KBM-7 (cell line): ENCODE measurements around the gene SYNGAP1.

Experiments used
- DNase-seq: peaks from one replicate; pipeline ENCODE4 v3.0.0-alpha.2; 2015
- in situ Hi-C: fragments of 300-500 bp; cut with MboI; formaldehyde crosslinking; loops from 2 replicates; pipeline ENCODE4 v1.14.3; 2020; ENCODE audit warnings: low sequenced_read_pairs, low pct_unique_long_range_greater_than_20kb, mixed read lengths

The SYNGAP1 gene

DNA sequence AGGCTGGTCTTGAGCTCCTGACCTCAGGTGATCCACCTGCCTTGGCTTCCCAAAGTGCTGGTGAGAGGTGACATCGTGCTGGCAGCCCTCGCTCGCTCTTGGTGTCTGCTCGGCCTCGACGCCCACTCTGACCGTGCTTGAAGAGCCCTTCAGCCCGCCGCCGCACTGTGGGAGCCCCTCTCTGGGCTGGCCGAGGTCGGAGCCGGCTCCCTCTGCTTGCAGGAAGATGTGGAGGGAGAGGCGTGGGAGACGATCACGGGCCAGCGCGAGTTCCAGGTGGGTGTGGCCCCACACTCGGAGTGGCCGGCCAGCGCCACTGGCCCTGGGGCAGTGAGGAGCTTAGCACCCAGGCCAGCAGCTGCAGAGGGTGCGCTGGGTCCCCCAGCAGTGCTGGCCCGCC, 82.6 kb downstream of the SYNGAP1 start:
- DNase-seq, result no peak
- in situ Hi-C loops, result no loop called here

DNA sequence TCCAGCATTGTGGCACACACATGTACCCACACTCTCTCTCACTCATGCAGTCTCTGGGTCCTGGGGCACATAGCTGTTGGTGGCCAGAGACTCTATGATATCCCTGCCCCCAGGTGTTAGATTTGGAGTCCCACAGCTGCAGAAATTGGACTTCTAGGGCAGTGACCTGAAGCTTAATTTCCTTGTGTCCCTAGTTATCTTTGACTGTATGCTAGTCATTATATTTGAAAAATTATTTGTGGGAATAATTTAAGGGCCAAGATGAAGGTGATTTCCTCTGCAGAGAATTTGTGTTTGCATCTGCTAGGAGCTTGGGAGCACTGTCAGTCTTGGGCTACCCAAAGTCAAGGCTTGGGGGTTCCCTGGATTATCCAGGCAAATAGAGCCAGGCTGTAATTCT, 84.6 kb downstream of the SYNGAP1 start:
- in situ Hi-C loops, result no loop called here
- no peak for DNase-seq
